ENCODE results near the gene ADRB1.

The ADRB1 gene

GRCh38 chr10:113999531-113999930 lies 44.1 kb upstream of the ADRB1 start:
- Histone ChIP-seq H3K27ac (ENCODE audit: low read depth, low read length) (no peak overlapping the region), H3K9me3 (ENCODE audit: control insufficient read depth, insufficient read depth, low read length) (no peaks in the 10 kb centered on the region), H3K27me3 (ENCODE audit: control insufficient read depth, low read length) (peaks cover 18% of the 10 kb centered on the region), H3K4me3 (ENCODE audit: low read length) (no peak overlapping the region), H4K20me1 (ENCODE audit: control insufficient read depth, insufficient read depth, low read depth, low read length) (no peaks in the 10 kb centered on the region), H3K9me2 (replicated peaks; ENCODE audit: control insufficient read depth, low read length) (no peaks in the 10 kb centered on the region), H3K4me1 (ENCODE audit: control insufficient read depth, low read length) (no peaks in the 10 kb centered on the region), H3K36me3 (ENCODE audit: control insufficient read depth, low read length) (no peaks in the 10 kb centered on the region), H3K79me2 (ENCODE audit: control insufficient read depth, low read length) (no peaks in the 10 kb centered on the region), H3F3A (ENCODE audit: control insufficient read depth, insufficient read depth) (no peaks in the 10 kb centered on the region), H3K4me2 (ENCODE audit: low read length) (no peak overlapping the region)
- TF ChIP-seq, protein P1, sequence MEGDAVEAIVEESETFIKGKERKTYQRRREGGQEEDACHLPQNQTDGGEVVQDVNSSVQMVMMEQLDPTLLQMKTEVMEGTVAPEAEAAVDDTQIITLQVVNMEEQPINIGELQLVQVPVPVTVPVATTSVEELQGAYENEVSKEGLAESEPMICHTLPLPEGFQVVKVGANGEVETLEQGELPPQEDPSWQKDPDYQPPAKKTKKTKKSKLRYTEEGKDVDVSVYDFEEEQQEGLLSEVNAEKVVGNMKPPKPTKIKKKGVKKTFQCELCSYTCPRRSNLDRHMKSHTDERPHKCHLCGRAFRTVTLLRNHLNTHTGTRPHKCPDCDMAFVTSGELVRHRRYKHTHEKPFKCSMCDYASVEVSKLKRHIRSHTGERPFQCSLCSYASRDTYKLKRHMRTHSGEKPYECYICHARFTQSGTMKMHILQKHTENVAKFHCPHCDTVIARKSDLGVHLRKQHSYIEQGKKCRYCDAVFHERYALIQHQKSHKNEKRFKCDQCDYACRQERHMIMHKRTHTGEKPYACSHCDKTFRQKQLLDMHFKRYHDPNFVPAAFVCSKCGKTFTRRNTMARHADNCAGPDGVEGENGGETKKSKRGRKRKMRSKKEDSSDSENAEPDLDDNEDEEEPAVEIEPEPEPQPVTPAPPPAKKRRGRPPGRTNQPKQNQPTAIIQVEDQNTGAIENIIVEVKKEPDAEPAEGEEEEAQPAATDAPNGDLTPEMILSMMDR (IDR thresholded peaks at IDR 0.05; ENCODE audit: low read depth, low read length, poor library complexity, severe bottlenecking) = no peak
- no peak for TF ChIP-seq EZH2phosphoT487 (IDR thresholded peaks at IDR 0.05; ENCODE audit: borderline replicate concordance, low read length)

GRCh38 chr10:114000457-114001010 lies 43.1 kb upstream of the ADRB1 start:
- no peaks in the 10 kb centered on the region for H3K36me3 ChIP-seq (ENCODE audit: control insufficient read depth, low read length)
- TF ChIP-seq EZH2phosphoT487 (IDR thresholded peaks at IDR 0.05; ENCODE audit: borderline replicate concordance, low read length) = no peak
- TF ChIP-seq, protein P1 (IDR thresholded peaks at IDR 0.05; ENCODE audit: low read depth, low read length, poor library complexity, severe bottlenecking) = no peak
- H3K9me2 ChIP-seq (replicated peaks; ENCODE audit: control insufficient read depth, low read length) = no peaks in the 10 kb centered on the region
- no peaks in the 10 kb centered on the region for H4K20me1 ChIP-seq (ENCODE audit: control insufficient read depth, insufficient read depth, low read depth, low read length)
- no peaks in the 10 kb centered on the region for H3K4me1 ChIP-seq (ENCODE audit: control insufficient read depth, low read length)
- H3K27ac ChIP-seq (ENCODE audit: low read depth, low read length) = no peak overlapping the region
- no peak overlapping the region for H3K4me3 ChIP-seq (ENCODE audit: low read length)
- H3F3A ChIP-seq (ENCODE audit: control insufficient read depth, insufficient read depth) = no peaks in the 10 kb centered on the region
- H3K79me2 ChIP-seq (ENCODE audit: control insufficient read depth, low read length) = no peaks in the 10 kb centered on the region
- H3K9me3 ChIP-seq (ENCODE audit: control insufficient read depth, insufficient read depth, low read length) = no peaks in the 10 kb centered on the region
- H3K4me2 ChIP-seq (ENCODE audit: low read length) = no peak overlapping the region
- H3K27me3 ChIP-seq (ENCODE audit: control insufficient read depth, low read length) = peaks cover 11% of the 10 kb centered on the region

- TF ChIP-seq, protein P1 (IDR thresholded peaks at IDR 0.05; ENCODE audit: low read depth, low read length, poor library complexity, severe bottlenecking) = no peak
- TF ChIP-seq EZH2phosphoT487 (IDR thresholded peaks at IDR 0.05; ENCODE audit: borderline replicate concordance, low read length) = no peak
- Histone ChIP-seq H3K9me2 (replicated peaks; ENCODE audit: control insufficient read depth, low read length) (no peaks in the 10 kb centered on the region), H3K4me2 (ENCODE audit: low read length) (no peak overlapping the region), H3K4me1 (ENCODE audit: control insufficient read depth, low read length) (no peaks in the 10 kb centered on the region), H3F3A (ENCODE audit: control insufficient read depth, insufficient read depth) (no peaks in the 10 kb centered on the region), H4K20me1 (ENCODE audit: control insufficient read depth, insufficient read depth, low read depth, low read length) (no peaks in the 10 kb centered on the region), H3K27me3 (ENCODE audit: control insufficient read depth, low read length) (peaks cover 11% of the 10 kb centered on the region), H3K4me3 (ENCODE audit: low read length) (no peak overlapping the region), H3K27ac (ENCODE audit: low read depth, low read length) (no peak overlapping the region), H3K79me2 (ENCODE audit: control insufficient read depth, low read length) (no peaks in the 10 kb centered on the region), H3K9me3 (ENCODE audit: control insufficient read depth, insufficient read depth, low read length) (no peaks in the 10 kb centered on the region), H3K36me3 (ENCODE audit: control insufficient read depth, low read length) (no peaks in the 10 kb centered on the region)
Measured at GRCh38 chr10:114002422-114002821, 41.2 kb upstream of the ADRB1 start.

Data from DOHH2 (cell line).